WTC11 (cell line): ENCODE results near the gene SLC25A10. TPM values are rescaled to one million over a fixed set of nuclear protein-coding genes. Genes with fewer than 3 reads are reported as not detected.

Source experiments
- ATAC-seq: fragments of 200-7000 bp; cut with Tn5 transposase; 2 replicates; pipeline ENCODE4 v1.10.0; 2021; ENCODE audit warnings: mild to moderate bottlenecking, moderate library complexity
- CTCF ChIA-PET: fragments of 300-600 bp; sonication (Branson Sonifier 250); formaldehyde crosslinking; loops from one replicate; lab custom pipeline; 2021; ENCODE audit warnings: antibody characterized with exemption; lab: Charles Lee
- POLR2A ChIA-PET: fragments of 350-600 bp; sonication (Branson Sonifier 250); formaldehyde crosslinking; loops from one replicate; lab custom pipeline; 2021; ENCODE audit warnings: antibody characterized with exemption; lab: Charles Lee
- DNase-seq: peaks from one replicate; pipeline ENCODE4 v3.0.0; 2021; ENCODE audit warnings: low spot score
- H3K27ac Mint-ChIP-seq: 2 replicates; pipeline ENCODE4 v1.8.0; 2021; ENCODE audit warnings: mixed read lengths
- H3K27me3 Mint-ChIP-seq: 2 replicates; pipeline ENCODE4 v1.8.0; 2021; ENCODE audit warnings: low read depth, mild to moderate bottlenecking, moderate library complexity, mixed read lengths
- H3K36me3 Mint-ChIP-seq: 2 replicates; pipeline ENCODE4 v1.8.0; 2021; ENCODE audit warnings: mixed read lengths
- H3K4me1 Mint-ChIP-seq: 2 replicates; pipeline ENCODE4 v1.8.0; 2022; ENCODE audit warnings: mixed read lengths
- H3K4me3 Mint-ChIP-seq: 2 replicates; pipeline ENCODE4 v1.8.0; 2021; ENCODE audit warnings: mild to moderate bottlenecking, moderate library complexity, mixed read lengths
- H3K9me3 Mint-ChIP-seq: 2 replicates; pipeline ENCODE4 v1.8.0; 2021; ENCODE audit warnings: mixed read lengths
- ATF1 ChIP-seq: sonication (generic); formaldehyde crosslinking; IDR thresholded peaks from 2 replicates; pipeline ENCODE4 v1.8.1; 2023; ENCODE audit warnings: mild to moderate bottlenecking, moderate library complexity, missing genetic modification reagents
- ATF3 ChIP-seq: sonication (generic); formaldehyde crosslinking; conservative IDR thresholded peaks from 2 replicates; pipeline ENCODE4 v1.8.1; 2022; ENCODE audit warnings: mild to moderate bottlenecking, missing genetic modification reagents
- CBFB ChIP-seq: sonication (generic); formaldehyde crosslinking; IDR thresholded peaks from 2 replicates; pipeline ENCODE4 v1.8.1; 2022; ENCODE audit warnings: mild to moderate bottlenecking, low read depth, missing genetic modification reagents
- FOXP1 ChIP-seq: sonication (generic); formaldehyde crosslinking; IDR thresholded peaks from 2 replicates; pipeline ENCODE4 v1.8.0; 2022; ENCODE audit warnings: missing genetic modification reagents, mild to moderate bottlenecking, moderate library complexity, borderline replicate concordance
- GABPB1 ChIP-seq: sonication (generic); formaldehyde crosslinking; IDR thresholded peaks from 2 replicates; pipeline ENCODE4 v1.8.1; 2023; ENCODE audit warnings: mild to moderate bottlenecking, missing genetic modification reagents
- HMGA2 ChIP-seq: fragments of 250-450 bp; sonication (Bioruptor Pico); IDR thresholded peaks from 2 replicates; pipeline ENCODE4 v1.4.0; 2021; ENCODE audit warnings: mild to moderate bottlenecking, moderate library complexity
- IRF2 ChIP-seq: sonication (generic); formaldehyde crosslinking; IDR thresholded peaks from 2 replicates; pipeline ENCODE4 v1.8.0; 2022; ENCODE audit warnings: low read depth, missing genetic modification reagents, borderline replicate concordance
- MAX ChIP-seq: sonication (generic); formaldehyde crosslinking; IDR thresholded peaks from 2 replicates; pipeline ENCODE4 v1.8.0; 2022; ENCODE audit warnings: mild to moderate bottlenecking, missing genetic modification reagents
- MXD4 ChIP-seq: fragments of 250-450 bp; sonication (Bioruptor Pico); IDR thresholded peaks from 2 replicates; pipeline ENCODE4 v1.8.0; 2021; ENCODE audit warnings: mild to moderate bottlenecking, moderate library complexity, borderline replicate concordance
- SMAD4 ChIP-seq: sonication (generic); formaldehyde crosslinking; IDR thresholded peaks from 2 replicates; pipeline ENCODE4 v1.8.0; 2022; ENCODE audit warnings: mild to moderate bottlenecking, missing genetic modification reagents
- SOX15 ChIP-seq: fragments of 250-450 bp; sonication (Bioruptor Pico); IDR thresholded peaks from 2 replicates; pipeline ENCODE4 v1.9.0; 2021; ENCODE audit warnings: mild to moderate bottlenecking
- SP1 ChIP-seq: sonication (generic); formaldehyde crosslinking; conservative IDR thresholded peaks from 2 replicates; pipeline ENCODE4 v1.8.1; 2022; ENCODE audit warnings: missing genetic modification reagents
- ZNF423 ChIP-seq: fragments of 250-450 bp; sonication (Bioruptor Pico); IDR thresholded peaks from 2 replicates; pipeline ENCODE4 v2.1.2; 2022; ENCODE audit warnings: mild to moderate bottlenecking, moderate library complexity
- total RNA-seq: library from RNA; stranded (reverse); gene quantifications from 3 replicates; pipeline ENCODE4 v1.2.3, GENCODE V29; 2021
- TF ChIP-seq, protein P1 (sequence below): sonication (generic); formaldehyde crosslinking; conservative IDR thresholded peaks from 2 replicates; pipeline ENCODE4 v1.8.1; 2023; ENCODE audit warnings: mild to moderate bottlenecking, low read depth, missing genetic modification reagents, moderate library complexity
- TF ChIP-seq, protein P2 (sequence below): fragments of 250-450 bp; sonication (Bioruptor Pico); IDR thresholded peaks from 2 replicates; pipeline ENCODE4 v1.9.0; 2021; ENCODE audit warnings: mild to moderate bottlenecking
- TF ChIP-seq, protein P3 (sequence below): sonication (generic); formaldehyde crosslinking; IDR thresholded peaks from 2 replicates; pipeline ENCODE4 v1.8.0; 2022; ENCODE audit warnings: missing genetic modification reagents
- TF ChIP-seq, protein P4 (sequence below): sonication (generic); formaldehyde crosslinking; IDR thresholded peaks from 2 replicates; pipeline ENCODE4 v1.8.0; 2023; ENCODE audit warnings: missing genetic modification reagents
- TF ChIP-seq, protein P5 (sequence below): sonication (generic); formaldehyde crosslinking; IDR thresholded peaks from 2 replicates; pipeline ENCODE4 v1.8.0; 2022; ENCODE audit warnings: mild to moderate bottlenecking, missing genetic modification reagents

Gene SLC25A10
- total RNA-seq, 1 experiment from 2014 or later: 38.7 TPM

GRCh38 chr17:81664051-81664470 lies 48.0 kb upstream of the SLC25A10 start (continued):
- TF ChIP-seq, protein P1, sequence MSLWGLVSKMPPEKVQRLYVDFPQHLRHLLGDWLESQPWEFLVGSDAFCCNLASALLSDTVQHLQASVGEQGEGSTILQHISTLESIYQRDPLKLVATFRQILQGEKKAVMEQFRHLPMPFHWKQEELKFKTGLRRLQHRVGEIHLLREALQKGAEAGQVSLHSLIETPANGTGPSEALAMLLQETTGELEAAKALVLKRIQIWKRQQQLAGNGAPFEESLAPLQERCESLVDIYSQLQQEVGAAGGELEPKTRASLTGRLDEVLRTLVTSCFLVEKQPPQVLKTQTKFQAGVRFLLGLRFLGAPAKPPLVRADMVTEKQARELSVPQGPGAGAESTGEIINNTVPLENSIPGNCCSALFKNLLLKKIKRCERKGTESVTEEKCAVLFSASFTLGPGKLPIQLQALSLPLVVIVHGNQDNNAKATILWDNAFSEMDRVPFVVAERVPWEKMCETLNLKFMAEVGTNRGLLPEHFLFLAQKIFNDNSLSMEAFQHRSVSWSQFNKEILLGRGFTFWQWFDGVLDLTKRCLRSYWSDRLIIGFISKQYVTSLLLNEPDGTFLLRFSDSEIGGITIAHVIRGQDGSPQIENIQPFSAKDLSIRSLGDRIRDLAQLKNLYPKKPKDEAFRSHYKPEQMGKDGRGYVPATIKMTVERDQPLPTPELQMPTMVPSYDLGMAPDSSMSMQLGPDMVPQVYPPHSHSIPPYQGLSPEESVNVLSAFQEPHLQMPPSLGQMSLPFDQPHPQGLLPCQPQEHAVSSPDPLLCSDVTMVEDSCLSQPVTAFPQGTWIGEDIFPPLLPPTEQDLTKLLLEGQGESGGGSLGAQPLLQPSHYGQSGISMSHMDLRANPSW: no peak
- no peak for TF ChIP-seq SOX15 (CRISPR knock-in tag)
- no peak for TF ChIP-seq SMAD4
- TF ChIP-seq MXD4 (CRISPR knock-in tag): no peak
- no peak for TF ChIP-seq IRF2 (CRISPR knock-in tag)
- no peak for TF ChIP-seq ATF1 (CRISPR knock-in tag)
- TF ChIP-seq CBFB (CRISPR knock-in tag): no peak
- TF ChIP-seq SP1 (CRISPR knock-in tag): no peak
- no peak for TF ChIP-seq HMGA2 (CRISPR knock-in tag)
- TF ChIP-seq ATF3 (CRISPR knock-in tag): no peak
- no peak for TF ChIP-seq GABPB1 (CRISPR knock-in tag)
- no peak for TF ChIP-seq MAX (CRISPR knock-in tag)
- no peak for TF ChIP-seq ZNF423 (CRISPR knock-in tag)
- TF ChIP-seq, protein P2, sequence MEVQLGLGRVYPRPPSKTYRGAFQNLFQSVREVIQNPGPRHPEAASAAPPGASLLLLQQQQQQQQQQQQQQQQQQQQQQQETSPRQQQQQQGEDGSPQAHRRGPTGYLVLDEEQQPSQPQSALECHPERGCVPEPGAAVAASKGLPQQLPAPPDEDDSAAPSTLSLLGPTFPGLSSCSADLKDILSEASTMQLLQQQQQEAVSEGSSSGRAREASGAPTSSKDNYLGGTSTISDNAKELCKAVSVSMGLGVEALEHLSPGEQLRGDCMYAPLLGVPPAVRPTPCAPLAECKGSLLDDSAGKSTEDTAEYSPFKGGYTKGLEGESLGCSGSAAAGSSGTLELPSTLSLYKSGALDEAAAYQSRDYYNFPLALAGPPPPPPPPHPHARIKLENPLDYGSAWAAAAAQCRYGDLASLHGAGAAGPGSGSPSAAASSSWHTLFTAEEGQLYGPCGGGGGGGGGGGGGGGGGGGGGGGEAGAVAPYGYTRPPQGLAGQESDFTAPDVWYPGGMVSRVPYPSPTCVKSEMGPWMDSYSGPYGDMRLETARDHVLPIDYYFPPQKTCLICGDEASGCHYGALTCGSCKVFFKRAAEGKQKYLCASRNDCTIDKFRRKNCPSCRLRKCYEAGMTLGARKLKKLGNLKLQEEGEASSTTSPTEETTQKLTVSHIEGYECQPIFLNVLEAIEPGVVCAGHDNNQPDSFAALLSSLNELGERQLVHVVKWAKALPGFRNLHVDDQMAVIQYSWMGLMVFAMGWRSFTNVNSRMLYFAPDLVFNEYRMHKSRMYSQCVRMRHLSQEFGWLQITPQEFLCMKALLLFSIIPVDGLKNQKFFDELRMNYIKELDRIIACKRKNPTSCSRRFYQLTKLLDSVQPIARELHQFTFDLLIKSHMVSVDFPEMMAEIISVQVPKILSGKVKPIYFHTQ (CRISPR knock-in tag): no peak
- TF ChIP-seq, protein P3, sequence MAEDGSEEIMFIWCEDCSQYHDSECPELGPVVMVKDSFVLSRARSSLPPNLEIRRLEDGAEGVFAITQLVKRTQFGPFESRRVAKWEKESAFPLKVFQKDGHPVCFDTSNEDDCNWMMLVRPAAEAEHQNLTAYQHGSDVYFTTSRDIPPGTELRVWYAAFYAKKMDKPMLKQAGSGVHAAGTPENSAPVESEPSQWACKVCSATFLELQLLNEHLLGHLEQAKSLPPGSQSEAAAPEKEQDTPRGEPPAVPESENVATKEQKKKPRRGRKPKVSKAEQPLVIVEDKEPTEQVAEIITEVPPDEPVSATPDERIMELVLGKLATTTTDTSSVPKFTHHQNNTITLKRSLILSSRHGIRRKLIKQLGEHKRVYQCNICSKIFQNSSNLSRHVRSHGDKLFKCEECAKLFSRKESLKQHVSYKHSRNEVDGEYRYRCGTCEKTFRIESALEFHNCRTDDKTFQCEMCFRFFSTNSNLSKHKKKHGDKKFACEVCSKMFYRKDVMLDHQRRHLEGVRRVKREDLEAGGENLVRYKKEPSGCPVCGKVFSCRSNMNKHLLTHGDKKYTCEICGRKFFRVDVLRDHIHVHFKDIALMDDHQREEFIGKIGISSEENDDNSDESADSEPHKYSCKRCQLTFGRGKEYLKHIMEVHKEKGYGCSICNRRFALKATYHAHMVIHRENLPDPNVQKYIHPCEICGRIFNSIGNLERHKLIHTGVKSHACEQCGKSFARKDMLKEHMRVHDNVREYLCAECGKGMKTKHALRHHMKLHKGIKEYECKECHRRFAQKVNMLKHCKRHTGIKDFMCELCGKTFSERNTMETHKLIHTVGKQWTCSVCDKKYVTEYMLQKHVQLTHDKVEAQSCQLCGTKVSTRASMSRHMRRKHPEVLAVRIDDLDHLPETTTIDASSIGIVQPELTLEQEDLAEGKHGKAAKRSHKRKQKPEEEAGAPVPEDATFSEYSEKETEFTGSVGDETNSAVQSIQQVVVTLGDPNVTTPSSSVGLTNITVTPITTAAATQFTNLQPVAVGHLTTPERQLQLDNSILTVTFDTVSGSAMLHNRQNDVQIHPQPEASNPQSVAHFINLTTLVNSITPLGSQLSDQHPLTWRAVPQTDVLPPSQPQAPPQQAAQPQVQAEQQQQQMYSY (CRISPR knock-in tag): no peak

DNA sequence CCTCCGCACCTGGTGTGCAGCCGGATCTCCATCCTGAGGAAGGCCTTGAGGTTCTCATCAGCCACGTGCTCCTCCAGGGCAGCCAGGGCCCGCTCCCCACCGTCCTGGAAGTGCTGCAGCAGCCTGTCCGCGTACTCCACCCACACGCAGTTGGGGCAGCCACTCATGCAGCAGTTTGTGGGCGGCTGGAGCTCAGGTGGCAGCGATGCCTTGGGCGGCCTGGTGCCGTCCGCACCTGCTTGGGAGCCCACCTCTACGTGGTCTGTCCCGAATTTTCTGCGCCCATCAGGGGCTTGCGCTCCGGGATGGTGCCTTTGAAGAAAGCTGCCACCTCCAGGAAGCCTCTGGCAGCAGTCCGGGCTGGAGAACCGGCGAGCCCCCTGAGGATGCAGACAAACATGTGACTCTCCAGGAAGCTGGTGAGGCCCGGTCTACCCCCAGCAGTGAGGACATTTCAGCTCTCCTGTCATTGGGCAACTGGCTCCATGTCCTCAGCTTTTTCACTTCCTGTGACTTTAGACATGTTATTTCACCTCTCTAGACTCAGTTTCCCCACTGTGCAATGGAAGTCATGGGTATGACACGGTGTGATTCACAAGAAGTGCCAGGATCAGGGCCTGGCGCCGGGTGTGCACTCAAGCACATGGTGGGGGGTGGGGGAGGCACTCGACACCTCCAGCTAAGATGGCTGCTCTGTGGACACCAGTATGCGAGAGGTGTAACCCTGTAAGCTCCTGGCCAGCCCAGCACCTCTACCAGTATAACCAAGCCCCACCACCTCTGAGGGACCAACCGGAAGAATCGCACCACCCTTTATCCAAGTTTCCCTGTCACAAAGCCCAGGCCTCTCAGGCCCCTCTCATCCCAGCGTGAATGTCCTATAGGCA lies 46.6 kb upstream of the SLC25A10 start:
- no peaks in the 10 kb centered on the region for H3K27me3 Mint-ChIP-seq
- no peaks in the 10 kb centered on the region for H3K9me3 Mint-ChIP-seq
- POLR2A ChIA-PET: interaction anchor here (0.7 to 0.9 kb wide), 2 partner anchors 18 to 145 kb away, joined by 3 to 4 read pairs; partner anchors contain the start of genes ARL16 and HGS
- peaks cover 21% of the 10 kb centered on the region for H3K4me1 Mint-ChIP-seq
- DNase-seq: no peak
- CTCF ChIA-PET: no interaction called here
- peak overlapping the region; percentile 96 for H3K27ac Mint-ChIP-seq
- ATAC-seq: peak; percentile 8
- peaks cover 30% of the 10 kb centered on the region for H3K36me3 Mint-ChIP-seq
- peak overlapping the region; percentile 96 for H3K4me3 Mint-ChIP-seq
- TF ChIP-seq MAX (CRISPR knock-in tag) (peak; percentile 92), IRF2 (CRISPR knock-in tag) (no peak), FOXP1 (CRISPR knock-in tag) (peak; percentile 52; the same call in 1 of the 2 replicates), GABPB1 (CRISPR knock-in tag) (0 out of 2 replicates have a peak, but pooled peaks have one; percentile 16)
- TF ChIP-seq, protein P4, sequence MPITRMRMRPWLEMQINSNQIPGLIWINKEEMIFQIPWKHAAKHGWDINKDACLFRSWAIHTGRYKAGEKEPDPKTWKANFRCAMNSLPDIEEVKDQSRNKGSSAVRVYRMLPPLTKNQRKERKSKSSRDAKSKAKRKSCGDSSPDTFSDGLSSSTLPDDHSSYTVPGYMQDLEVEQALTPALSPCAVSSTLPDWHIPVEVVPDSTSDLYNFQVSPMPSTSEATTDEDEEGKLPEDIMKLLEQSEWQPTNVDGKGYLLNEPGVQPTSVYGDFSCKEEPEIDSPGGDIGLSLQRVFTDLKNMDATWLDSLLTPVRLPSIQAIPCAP (CRISPR knock-in tag): peak; percentile 45; the same call in 1 of the 2 replicates
- TF ChIP-seq, protein P3 (CRISPR knock-in tag): no peak
- TF ChIP-seq, protein P5, sequence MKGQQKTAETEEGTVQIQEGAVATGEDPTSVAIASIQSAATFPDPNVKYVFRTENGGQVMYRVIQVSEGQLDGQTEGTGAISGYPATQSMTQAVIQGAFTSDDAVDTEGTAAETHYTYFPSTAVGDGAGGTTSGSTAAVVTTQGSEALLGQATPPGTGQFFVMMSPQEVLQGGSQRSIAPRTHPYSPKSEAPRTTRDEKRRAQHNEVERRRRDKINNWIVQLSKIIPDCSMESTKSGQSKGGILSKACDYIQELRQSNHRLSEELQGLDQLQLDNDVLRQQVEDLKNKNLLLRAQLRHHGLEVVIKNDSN (CRISPR knock-in tag): 0 out of 2 replicates have a peak, but pooled peaks have one; percentile 15
